Neural progenitor cell (in vitro differentiated cells): ENCODE measurements around the gene SSX5. TPM values are rescaled to one million over a fixed set of nuclear protein-coding genes. Genes with fewer than 3 reads are reported as not detected.

Experiments used
- small RNA-seq: library from RNA; depleted of rRNA; stranded (forward); fragments of <200 nt; gene quantifications from one replicate; pipeline ENCODE3, GENCODE V24; 2015
- total RNA-seq: library from RNA; depleted of rRNA; stranded (reverse); fragments of >200 nt; gene quantifications from 2 replicates; pipeline ENCODE4 v1.2.3, GENCODE V29; 2015; ENCODE audit warnings: low replicate concordance

Gene SSX5
- total RNA-seq, 1 donor from 2014 or later: not detected

Small RNA genes lying within 50 kb of the gene (small RNA-seq; reads per million reads assigned to genes)
- gene AC245047.3 (not detected), gene AC245047.7 (not detected), gene RNA5SP503 (not detected), gene RNU6-707P (not detected)

Other genes starting within 250 kb of the SSX5 start
- gene ZNF182, start 192.8 kb downstream of the SSX5 start, total RNA-seq: 9.8 and 15.2 TPM in 2 replicates
- 9.6 TPM in 1 of 2 replicates, not detected in the other for gene SPACA5, start 189.8 kb downstream of the SSX5 start, total RNA-seq
- 2.1 and 2.4 TPM in 2 replicates for gene ZNF630, start 125.2 kb downstream of the SSX5 start, total RNA-seq
- gene SPACA5B, start 66.2 kb downstream of the SSX5 start, total RNA-seq: not detected in 2 replicates
- gene SSX1, start 58.6 kb upstream of the SSX5 start, total RNA-seq: not detected in 2 replicates
- not detected in 2 replicates for gene SSX3, start 159.9 kb upstream of the SSX5 start, total RNA-seq
- not detected in 2 replicates for gene SSX4, start 186.7 kb upstream of the SSX5 start, total RNA-seq
- not detected in 2 replicates for gene SSX4B, start 215.2 kb upstream of the SSX5 start, total RNA-seq